PC-3 (cell line): ENCODE measurements around the gene SLCO1A2. TPM values are rescaled to one million over a fixed set of nuclear protein-coding genes. Genes with fewer than 3 reads are reported as not detected.

ENCODE experiments used
- ATAC-seq: fragments of 200-7000 bp; cut with Tn5 transposase; 2 replicates; pipeline ENCODE4 v1.9.1; 2020; ENCODE audit warnings: mild to moderate bottlenecking, moderate library complexity
- BruUV-seq: library from RNA; stranded (reverse); fragments of 400-500 nt; replicated peaks from 2 replicates; lab custom pipeline; 2021; lab: Mats Ljungman, UMichigan
- CTCF ChIA-PET: fragments of 300-600 bp; sonication (Branson Sonifier 250); formaldehyde crosslinking; loops from one replicate; lab custom pipeline; 2022; ENCODE audit warnings: antibody characterized with exemption; lab: Charles Lee
- POLR2A ChIA-PET: fragments of 300-600 bp; sonication (Branson Sonifier 250); formaldehyde crosslinking; loops from one replicate; lab custom pipeline; 2022; ENCODE audit warnings: antibody characterized with exemption; ENCODE audit not compliant: unreplicated experiment; lab: Charles Lee
- DNase-seq: peaks from one replicate; pipeline ENCODE4 v3.0.0-alpha.2; 2015
- H2AFZ ChIP-seq: fragments of 300-600 bp; sonication (generic); 2 replicates; pipeline ENCODE4 v1.6.0; 2016; ENCODE audit warnings: antibody characterized with exemption, low read length
- H3F3A ChIP-seq: fragments of 300-600 bp; sonication (generic); one replicate; pipeline ENCODE4 v1.6.0; 2017; ENCODE audit warnings: antibody characterized with exemption, low read length, control low read depth, mild to moderate bottlenecking; ENCODE audit not compliant: unreplicated experiment
- H3K27ac ChIP-seq: fragments of 300-600 bp; sonication (generic); 2 replicates; pipeline ENCODE4 v1.5.1; 2016; ENCODE audit warnings: mild to moderate bottlenecking, low read length
- H3K27me3 ChIP-seq: fragments of 300-600 bp; sonication (generic); 2 replicates; pipeline ENCODE4 v1.6.1; 2016; ENCODE audit warnings: low read length, mixed read lengths
- H3K36me3 ChIP-seq: fragments of 300-600 bp; sonication (generic); 2 replicates; pipeline ENCODE4 v1.6.1; 2016; ENCODE audit warnings: low read depth, mixed run types, low read length, mixed read lengths
- H3K4me1 ChIP-seq: fragments of 300-600 bp; sonication (generic); 2 replicates; pipeline ENCODE4 v1.5.1; 2016; ENCODE audit warnings: low read length; ENCODE audit not compliant: insufficient read depth
- H3K4me2 ChIP-seq: fragments of 300-600 bp; sonication (generic); 2 replicates; pipeline ENCODE4 v1.6.0; 2016; ENCODE audit warnings: low read length
- H3K4me3 ChIP-seq: fragments of 300-600 bp; sonication (generic); 2 replicates; pipeline ENCODE4 v1.5.1; 2016; ENCODE audit warnings: mild to moderate bottlenecking, low read length, mixed read lengths
- H3K79me2 ChIP-seq: fragments of 300-600 bp; sonication (generic); 2 replicates; pipeline ENCODE4 v1.6.1; 2017; ENCODE audit warnings: low read length, mixed read lengths
- H3K9ac ChIP-seq: fragments of 300-600 bp; sonication (generic); 2 replicates; pipeline ENCODE4 v1.6.0; 2016; ENCODE audit warnings: mild to moderate bottlenecking, low read length
- H3K9me2 ChIP-seq: fragments of 300-600 bp; sonication (generic); replicated peaks from 2 replicates; pipeline ENCODE4 v1.6.1; 2016; ENCODE audit warnings: mixed run types, low read length, mixed read lengths
- H3K9me3 ChIP-seq: fragments of 300-600 bp; sonication (generic); 2 replicates; pipeline ENCODE4 v1.6.1; 2016; ENCODE audit warnings: low read length, mixed read lengths
- H4K20me1 ChIP-seq: fragments of 300-600 bp; sonication (generic); 2 replicates; pipeline ENCODE4 v1.6.1; 2016; ENCODE audit warnings: low read length, mixed read lengths
- EZH2 ChIP-seq: fragments of 300-600 bp; sonication (generic); IDR thresholded peaks from one replicate; pipeline ENCODE4 v1.6.1; 2017; ENCODE audit warnings: antibody characterized with exemption, mild to moderate bottlenecking, low read length; ENCODE audit not compliant: unreplicated experiment
- EZH2phosphoT487 ChIP-seq: fragments of 300-600 bp; sonication (generic); IDR thresholded peaks from 2 replicates; pipeline ENCODE4 v1.6.1; 2018; ENCODE audit warnings: mild to moderate bottlenecking, antibody characterized with exemption, low read length, borderline replicate concordance
- intact Hi-C: fragments of 100-400 bp; cut with micrococcal nuclease; formaldehyde crosslinking; loops from 2 replicates; pipeline ENCODE4 v1.9.0; 2023
- total RNA-seq: library from RNA; depleted of rRNA; stranded (reverse); fragments of >200 nt; gene quantifications from 2 replicates; pipeline ENCODE4 v1.2.3, GENCODE V29; 2014
- TF ChIP-seq, protein P1 (sequence below): fragments of 300-600 bp; sonication (generic); conservative IDR thresholded peaks from 2 replicates; pipeline ENCODE4 v1.5.1; 2017; ENCODE audit warnings: antibody characterized with exemption, low read depth, mild to moderate bottlenecking, low read length

Gene SLCO1A2
- total RNA-seq, 1 experiment from 2014 or later = not detected

DNA sequence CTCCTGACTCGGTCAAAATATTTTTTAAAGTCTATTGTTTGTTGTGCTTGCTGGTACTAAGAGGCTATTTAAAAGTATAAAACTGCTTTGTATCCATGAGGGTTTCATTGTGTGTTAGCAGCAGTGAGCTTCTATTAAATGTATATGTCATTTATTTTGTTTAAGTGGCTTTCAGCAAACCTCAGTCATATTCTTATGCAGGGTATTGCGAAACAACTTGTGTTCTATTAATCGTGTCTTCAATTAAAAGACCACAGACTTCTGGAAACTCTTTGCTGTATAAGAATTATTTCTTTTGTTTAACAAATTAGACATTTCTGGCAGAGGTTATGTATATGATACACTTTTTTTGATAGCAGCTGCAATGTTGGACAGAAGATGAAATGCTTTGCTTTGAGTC lies 44.5 kb upstream of the SLCO1A2 start:
- POLR2A ChIA-PET = no interaction called here
- BruUV-seq = no TSS peak
- Histone ChIP-seq H3K4me2 (no peak overlapping the region), H3K4me3 (no peak overlapping the region), H3K79me2 (no peaks in the 10 kb centered on the region), H3F3A (no peaks in the 10 kb centered on the region), H2AFZ (no peak overlapping the region), H3K9me2 (no peaks in the 10 kb centered on the region), H3K27ac (no peak overlapping the region), H4K20me1 (no peaks in the 10 kb centered on the region), H3K4me1 (no peaks in the 10 kb centered on the region), H3K27me3 (peaks cover 2% of the 10 kb centered on the region; the same call in 1 of the 2 replicates), H3K36me3 (no peaks in the 10 kb centered on the region), H3K9me3 (no peaks in the 10 kb centered on the region), H3K9ac (no peak overlapping the region)
- TF ChIP-seq EZH2 = no peak
- TF ChIP-seq, protein P1, sequence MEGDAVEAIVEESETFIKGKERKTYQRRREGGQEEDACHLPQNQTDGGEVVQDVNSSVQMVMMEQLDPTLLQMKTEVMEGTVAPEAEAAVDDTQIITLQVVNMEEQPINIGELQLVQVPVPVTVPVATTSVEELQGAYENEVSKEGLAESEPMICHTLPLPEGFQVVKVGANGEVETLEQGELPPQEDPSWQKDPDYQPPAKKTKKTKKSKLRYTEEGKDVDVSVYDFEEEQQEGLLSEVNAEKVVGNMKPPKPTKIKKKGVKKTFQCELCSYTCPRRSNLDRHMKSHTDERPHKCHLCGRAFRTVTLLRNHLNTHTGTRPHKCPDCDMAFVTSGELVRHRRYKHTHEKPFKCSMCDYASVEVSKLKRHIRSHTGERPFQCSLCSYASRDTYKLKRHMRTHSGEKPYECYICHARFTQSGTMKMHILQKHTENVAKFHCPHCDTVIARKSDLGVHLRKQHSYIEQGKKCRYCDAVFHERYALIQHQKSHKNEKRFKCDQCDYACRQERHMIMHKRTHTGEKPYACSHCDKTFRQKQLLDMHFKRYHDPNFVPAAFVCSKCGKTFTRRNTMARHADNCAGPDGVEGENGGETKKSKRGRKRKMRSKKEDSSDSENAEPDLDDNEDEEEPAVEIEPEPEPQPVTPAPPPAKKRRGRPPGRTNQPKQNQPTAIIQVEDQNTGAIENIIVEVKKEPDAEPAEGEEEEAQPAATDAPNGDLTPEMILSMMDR = no peak
- no peak for TF ChIP-seq EZH2phosphoT487
- DNase-seq = no peak
- CTCF ChIA-PET = no interaction called here
- intact Hi-C loops = no loop called here
- no peak for ATAC-seq

GRCh38 chr12:21372602-21373001 lies 37.9 kb upstream of the SLCO1A2 start, which contains the start of gene IAPP:
Gene IAPP (plus strand): TSS chr12:21372902. CDS start chr12:21373352, 450 bp downstream.
- BruUV-seq = no TSS peak
- no peaks in the 10 kb centered on the region for H3K36me3 ChIP-seq
- intact Hi-C loops = no loop called here
- no peaks in the 10 kb centered on the region for H3K9me2 ChIP-seq
- H3K27me3 ChIP-seq = peaks cover 15% of the 10 kb centered on the region
- no peaks in the 10 kb centered on the region for H4K20me1 ChIP-seq
- H3F3A ChIP-seq = no peaks in the 10 kb centered on the region
- no peak within 1 kb of the TSS for H3K4me3 ChIP-seq
- CTCF ChIA-PET = no interaction called here
- H3K9me3 ChIP-seq = no peaks in the 10 kb centered on the region
- DNase-seq = no peak
- no peak for ATAC-seq
- H3K79me2 ChIP-seq = no peaks in the 10 kb centered on the region
- H2AFZ ChIP-seq = no peak within 1 kb of the TSS
- TF ChIP-seq EZH2 = no peak
- no peak within 1 kb of the TSS for H3K9ac ChIP-seq
- no peak within 1 kb of the TSS for H3K4me2 ChIP-seq
- no peak within 1 kb of the TSS for H3K27ac ChIP-seq
- no peaks in the 10 kb centered on the region for H3K4me1 ChIP-seq
- POLR2A ChIA-PET = no interaction called here

DNA sequence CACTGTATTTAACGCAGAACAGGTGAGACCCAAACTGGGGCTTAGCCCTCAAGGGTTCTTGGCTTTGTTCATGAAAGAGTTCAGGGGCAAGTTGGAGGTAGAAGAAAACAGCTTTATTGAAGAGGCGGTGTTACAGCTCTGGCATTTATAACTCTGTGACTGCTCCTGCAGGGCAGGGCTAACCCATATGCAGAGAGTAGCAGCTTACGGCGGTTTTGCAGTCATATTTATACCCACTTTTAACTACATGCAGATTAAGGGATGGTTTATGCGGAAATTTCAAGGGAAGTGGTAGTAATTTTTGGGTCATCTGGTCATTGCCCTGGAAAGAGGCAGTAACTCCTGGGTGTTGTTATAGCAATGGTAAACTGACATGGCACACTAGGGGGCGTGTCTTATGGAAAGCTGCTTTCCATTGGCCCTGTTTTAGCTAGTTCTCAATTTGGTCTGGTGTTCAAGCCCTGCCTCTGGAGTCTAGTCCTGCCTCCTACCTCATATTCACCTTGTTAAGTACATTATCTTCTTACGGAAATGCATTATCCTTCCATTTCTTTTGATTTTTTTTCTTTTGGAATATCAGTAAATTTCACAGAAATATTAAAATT lies 36.2 kb upstream of the SLCO1A2 start:
- TF ChIP-seq, protein P1 = no peak
- TF ChIP-seq EZH2phosphoT487 (no peak), EZH2 (no peak)
- ChIA-PET POLR2A (no interaction called here), CTCF (interaction anchor here (0.6 kb wide), 1 partner anchor 310 kb away, joined by 5 read pairs; no protein-coding TSS in a partner anchor)
- no peaks in the 10 kb centered on the region for H3K36me3 ChIP-seq
- H4K20me1 ChIP-seq = no peaks in the 10 kb centered on the region
- ATAC-seq (no peak), DNase-seq (no peak)
- H3K9ac ChIP-seq = no peak overlapping the region
- H3K27ac ChIP-seq = no peak overlapping the region
- no peaks in the 10 kb centered on the region for H3K9me3 ChIP-seq
- H3K4me2 ChIP-seq = no peak overlapping the region
- no peaks in the 10 kb centered on the region for H3K9me2 ChIP-seq
- no TSS peak for BruUV-seq
- H2AFZ ChIP-seq = no peak overlapping the region
- H3K79me2 ChIP-seq = no peaks in the 10 kb centered on the region
- no peak overlapping the region for H3K4me3 ChIP-seq
- intact Hi-C loops = no loop called here
- peaks cover 15% of the 10 kb centered on the region for H3K27me3 ChIP-seq
- no peaks in the 10 kb centered on the region for H3F3A ChIP-seq
- no peaks in the 10 kb centered on the region for H3K4me1 ChIP-seq
